AG10803 (cell line): ENCODE measurements around the gene NCOR1.
"Not testable (repeated sequence)": the region's sequence is repeated elsewhere in the genome, so short reads cannot be mapped to it uniquely, and the experiment has no call there.

Experiments used
- DNase-seq: peaks from one replicate; pipeline ENCODE4 v3.0.0; 2010; ENCODE audit warnings: low read depth
- H3K4me3 ChIP-seq: 2 replicates; pipeline ENCODE4 v1.5.1; 2011; ENCODE audit warnings: mild to moderate bottlenecking, low read length, control low read depth
- TF ChIP-seq, protein P1 (sequence below): conservative IDR thresholded peaks from 2 replicates; pipeline ENCODE4 v1.5.1; 2011; ENCODE audit warnings: mild to moderate bottlenecking, low read length, control low read depth, inconsistent platforms

Gene NCOR1

GRCh38 chr17:16158714-16159113 lies 56.6 kb downstream of the NCOR1 start:
- H3K4me3 ChIP-seq, result no peak overlapping the region
- no peak for DNase-seq
- TF ChIP-seq, protein P1, sequence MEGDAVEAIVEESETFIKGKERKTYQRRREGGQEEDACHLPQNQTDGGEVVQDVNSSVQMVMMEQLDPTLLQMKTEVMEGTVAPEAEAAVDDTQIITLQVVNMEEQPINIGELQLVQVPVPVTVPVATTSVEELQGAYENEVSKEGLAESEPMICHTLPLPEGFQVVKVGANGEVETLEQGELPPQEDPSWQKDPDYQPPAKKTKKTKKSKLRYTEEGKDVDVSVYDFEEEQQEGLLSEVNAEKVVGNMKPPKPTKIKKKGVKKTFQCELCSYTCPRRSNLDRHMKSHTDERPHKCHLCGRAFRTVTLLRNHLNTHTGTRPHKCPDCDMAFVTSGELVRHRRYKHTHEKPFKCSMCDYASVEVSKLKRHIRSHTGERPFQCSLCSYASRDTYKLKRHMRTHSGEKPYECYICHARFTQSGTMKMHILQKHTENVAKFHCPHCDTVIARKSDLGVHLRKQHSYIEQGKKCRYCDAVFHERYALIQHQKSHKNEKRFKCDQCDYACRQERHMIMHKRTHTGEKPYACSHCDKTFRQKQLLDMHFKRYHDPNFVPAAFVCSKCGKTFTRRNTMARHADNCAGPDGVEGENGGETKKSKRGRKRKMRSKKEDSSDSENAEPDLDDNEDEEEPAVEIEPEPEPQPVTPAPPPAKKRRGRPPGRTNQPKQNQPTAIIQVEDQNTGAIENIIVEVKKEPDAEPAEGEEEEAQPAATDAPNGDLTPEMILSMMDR, result no peak

GRCh38 chr17:16155536-16155935 lies 59.8 kb downstream of the NCOR1 start:
- DNase-seq, result no peak
- H3K4me3 ChIP-seq, result no peak overlapping the region
- TF ChIP-seq, protein P1, result no peak

DNA sequence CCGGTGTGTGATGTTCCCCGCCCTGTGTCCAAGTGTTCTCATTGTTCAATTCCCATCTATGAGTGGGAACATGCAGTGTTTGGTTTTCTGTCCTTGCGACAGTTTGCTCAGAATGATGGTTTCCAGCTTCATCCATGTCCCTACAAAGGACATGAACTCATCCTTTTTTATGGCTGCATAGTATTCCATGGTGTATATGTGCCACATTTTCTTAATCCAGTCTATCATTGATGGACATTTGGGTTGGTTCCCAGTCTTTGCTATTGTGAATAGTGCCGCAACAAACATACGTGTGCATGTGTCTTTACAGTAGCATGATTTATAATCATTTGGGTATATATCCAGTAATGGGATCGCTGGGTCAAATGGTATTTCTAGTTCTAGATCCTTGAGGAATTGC lies 63.0 kb downstream of the NCOR1 start:
- DNase-seq, H3K4me3 ChIP-seq: not testable (repeated sequence)

DNA sequence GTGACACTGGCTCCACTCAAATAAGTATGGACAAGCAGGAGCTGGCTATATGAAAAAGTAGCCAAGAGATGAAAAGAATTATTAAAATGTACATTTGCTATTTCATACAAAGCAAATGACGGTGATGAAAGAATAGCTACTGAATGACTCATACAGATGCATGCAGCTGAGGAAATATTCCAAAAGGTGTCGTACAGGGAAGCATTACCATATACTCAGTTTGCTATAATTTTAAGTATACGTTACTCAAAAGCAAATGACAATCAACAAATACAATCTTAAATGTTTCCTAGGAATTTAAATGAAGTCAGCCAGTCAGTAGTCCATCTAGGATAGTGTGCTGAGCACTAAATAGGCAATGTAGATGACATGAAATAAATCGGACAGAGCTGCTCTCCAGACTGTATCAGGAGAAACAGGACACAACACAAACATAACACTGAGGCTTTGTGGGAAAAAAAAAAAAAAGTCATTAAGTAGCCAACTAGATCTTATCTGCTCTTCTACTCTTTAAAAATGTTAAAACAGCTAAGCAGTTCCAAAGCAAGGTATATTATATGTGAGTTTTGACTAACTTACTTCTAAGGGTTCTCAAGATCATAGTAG lies 65.0 kb downstream of the NCOR1 start:
- no peak overlapping the region for H3K4me3 ChIP-seq
- TF ChIP-seq, protein P1, result no peak
- DNase-seq, result peak; percentile 16

DNA sequence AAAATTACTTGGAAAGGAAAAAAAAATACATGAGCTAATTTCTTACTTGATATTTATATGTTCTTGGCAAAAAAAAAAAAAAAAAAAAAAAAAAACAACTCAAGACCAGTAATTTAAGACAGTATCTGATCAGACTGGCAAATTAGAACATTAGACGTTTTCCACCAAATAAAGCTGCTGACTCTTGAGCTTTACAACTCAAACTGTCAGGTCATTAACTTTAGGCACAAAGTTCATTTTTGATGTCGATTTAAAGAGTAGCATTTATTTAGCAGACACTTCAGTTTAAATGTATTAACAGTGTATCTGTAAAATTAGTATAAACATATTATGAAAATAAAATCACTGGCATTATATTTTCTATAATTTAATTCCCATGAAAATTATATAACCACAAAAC lies 66.7 kb downstream of the NCOR1 start:
- TF ChIP-seq, protein P1, result no peak
- DNase-seq, result no peak
- no peak overlapping the region for H3K4me3 ChIP-seq

DNA sequence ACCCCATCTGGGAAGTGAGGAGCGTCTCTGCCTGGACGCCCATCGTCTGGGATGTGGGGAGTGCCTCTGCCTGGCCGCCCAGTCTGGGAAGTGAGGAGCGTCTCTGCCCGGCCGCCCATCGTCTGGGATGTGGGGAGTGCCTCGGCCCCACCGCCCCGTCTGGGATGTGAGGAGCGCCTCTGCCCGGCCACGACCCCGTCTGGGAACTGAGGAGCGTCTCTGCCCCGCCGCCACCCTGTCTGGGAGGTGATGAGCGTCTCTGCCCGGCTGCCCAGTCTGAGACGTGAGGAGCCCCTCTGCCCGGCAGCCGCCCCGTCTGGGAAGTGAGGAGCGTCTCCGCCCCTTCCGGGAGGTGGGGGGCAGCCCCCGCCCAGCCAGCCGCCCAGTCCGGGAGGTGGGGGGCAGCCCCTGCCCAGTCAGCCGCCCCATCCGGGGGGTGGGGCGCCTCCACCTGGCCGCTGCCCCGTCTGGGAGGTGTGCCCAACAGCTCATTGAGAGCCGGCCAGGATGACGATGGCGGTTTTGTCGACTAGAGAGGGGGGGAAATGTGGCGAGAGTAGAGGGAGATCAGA lies 69.9 kb downstream of the NCOR1 start:
- not testable (repeated sequence) for H3K4me3 ChIP-seq, DNase-seq

DNA sequence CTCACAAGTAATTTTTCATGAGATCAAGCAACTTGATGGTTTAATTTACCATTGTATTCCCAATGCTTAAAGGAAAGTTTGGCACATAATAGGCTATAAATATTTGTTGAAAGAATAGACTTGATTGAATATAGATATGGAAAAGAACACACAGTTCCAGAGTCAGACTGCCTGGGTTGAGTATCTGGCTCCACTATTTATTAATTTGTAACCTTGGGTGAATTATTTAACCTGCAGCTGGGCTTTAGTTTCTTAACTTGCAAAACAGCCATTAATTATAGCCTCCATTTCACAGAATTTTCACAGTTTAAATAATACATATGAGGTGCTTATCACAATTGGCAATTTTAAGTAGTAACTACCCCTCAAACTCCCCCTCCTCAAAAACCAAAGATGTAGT lies 73.6 kb downstream of the NCOR1 start:
- no peak overlapping the region for H3K4me3 ChIP-seq
- no peak for DNase-seq
- TF ChIP-seq, protein P1, result no peak

DNA sequence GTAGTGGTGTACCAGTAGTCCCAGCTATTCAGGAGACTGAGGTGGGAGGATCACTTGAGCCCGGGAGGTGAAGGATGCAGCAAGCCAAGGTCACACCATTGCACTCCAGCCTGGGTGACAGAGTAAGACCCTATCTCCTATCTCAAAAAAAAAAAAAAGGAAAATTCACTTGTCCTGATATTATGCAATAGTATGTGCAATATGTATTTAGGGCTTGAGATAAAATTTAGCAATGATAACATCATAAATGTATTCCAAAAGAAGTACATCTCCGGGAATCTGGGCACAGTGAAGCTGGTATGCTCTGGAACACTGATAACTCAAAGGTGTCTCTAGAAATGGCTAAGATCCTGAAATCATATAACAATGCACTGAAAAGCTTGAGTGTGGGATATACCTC lies 74.5 kb downstream of the NCOR1 start:
- no peak for DNase-seq
- TF ChIP-seq, protein P1, result no peak
- H3K4me3 ChIP-seq, result no peak overlapping the region
